Measurements from ENCODE around the gene FBLN5.
A peak's percentile ranks its signal among the peaks of the same experiment; 100 is the strongest.
"Not testable (repeated sequence)": the region's sequence is repeated elsewhere in the genome, so short reads cannot be mapped to it uniquely, and the experiment has no call there.

The FBLN5 gene

GRCh38 chr14:91882369-91882768, 65.1 kb downstream of the FBLN5 start:
- DNase-seq = no peak

DNA sequence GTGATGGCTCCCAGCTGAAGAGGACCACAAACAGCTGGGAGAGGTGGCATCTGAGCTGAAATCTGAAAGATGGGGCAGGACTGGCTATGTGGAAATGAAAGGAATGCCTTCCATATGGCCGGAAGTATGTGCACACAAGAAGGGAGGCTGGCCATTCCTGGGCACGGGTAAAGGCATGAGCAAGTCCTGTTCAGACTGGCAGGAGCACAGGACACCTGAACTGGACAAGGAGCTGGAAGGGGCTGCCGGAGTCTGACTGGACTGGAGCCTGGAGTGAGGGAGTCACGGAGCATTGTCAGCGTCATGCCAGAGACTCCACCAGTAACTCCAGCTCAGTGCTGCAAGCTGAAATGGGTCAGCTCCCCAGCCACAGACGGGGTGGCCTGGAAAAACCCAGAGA, 68.3 kb downstream of the FBLN5 start:
- DNase-seq = no peak

GRCh38 chr14:91878274-91878673, 69.2 kb downstream of the FBLN5 start:
- DNase-seq = no peak

GRCh38 chr14:91877376-91877915, 70.0 kb downstream of the FBLN5 start:
- no peak for DNase-seq

DNA sequence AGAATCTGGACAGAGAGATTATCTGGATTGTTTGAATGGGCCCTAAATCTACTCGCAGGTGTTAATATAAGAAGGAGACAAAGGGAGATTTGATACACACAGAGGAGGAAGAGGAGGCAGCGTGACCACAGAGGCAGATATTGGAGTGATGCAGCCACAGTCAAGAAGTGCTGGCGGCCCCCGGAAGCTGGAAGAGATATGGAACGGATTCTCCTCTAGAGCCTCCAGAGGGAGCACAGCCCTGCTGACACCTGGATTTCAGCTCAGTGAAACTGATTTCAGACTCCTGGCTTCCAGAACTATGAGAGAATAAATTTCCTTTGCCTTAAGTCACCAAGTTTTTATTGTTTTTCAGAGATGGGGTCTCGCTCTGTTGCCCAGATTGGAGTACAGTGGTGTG, 71.0 kb downstream of the FBLN5 start:
- DNase-seq = no peak

DNA sequence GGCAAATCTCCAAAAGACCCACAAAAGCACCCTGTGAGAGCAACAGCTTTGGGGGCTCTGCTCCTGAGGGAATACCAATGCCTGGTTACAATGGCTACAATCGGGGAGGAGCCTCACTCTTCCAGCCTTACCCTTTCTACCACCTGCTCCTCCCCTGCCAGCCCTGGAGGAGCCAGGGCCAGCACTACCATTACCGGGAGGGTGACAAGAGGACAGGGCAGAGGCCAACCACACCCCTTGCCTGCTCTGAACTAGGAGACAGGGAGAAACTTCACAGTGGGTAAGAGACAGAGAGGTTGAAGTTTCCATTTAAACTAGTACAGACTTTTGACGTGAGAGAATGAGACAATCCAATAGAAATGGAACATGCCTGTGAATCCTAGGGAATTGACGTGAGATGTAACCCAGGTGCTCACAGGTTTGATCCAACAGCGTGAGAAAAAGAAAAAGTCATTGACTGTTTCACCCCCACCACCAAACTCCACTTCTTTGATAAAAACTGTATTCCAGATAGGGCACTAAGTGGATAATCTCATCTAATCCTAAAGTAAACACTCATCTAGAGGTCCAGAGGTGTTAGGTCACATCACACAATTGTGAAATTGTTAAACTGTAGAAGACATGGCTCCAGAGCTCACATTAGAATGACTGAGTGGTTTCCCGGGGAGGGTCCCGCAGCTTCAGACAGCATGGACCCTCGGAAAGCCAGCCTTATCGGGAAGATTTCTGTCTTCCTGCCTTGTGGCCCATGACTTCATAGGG, 71.8 kb downstream of the FBLN5 start:
- no peak for DNase-seq

GRCh38 chr14:91873471-91874415, 73.8 kb downstream of the FBLN5 start:
- peak; percentile 55 to 89 (median 79) for DNase-seq

GRCh38 chr14:91872517-91873470, 74.7 kb downstream of the FBLN5 start:
- peak; percentile 52 to 79 (median 65) for DNase-seq

- peak in 2 of 6 experiments; percentile 12 to 44 for DNase-seq
Measured at GRCh38 chr14:91872011-91872501, 75.4 kb downstream of the FBLN5 start.

DNA sequence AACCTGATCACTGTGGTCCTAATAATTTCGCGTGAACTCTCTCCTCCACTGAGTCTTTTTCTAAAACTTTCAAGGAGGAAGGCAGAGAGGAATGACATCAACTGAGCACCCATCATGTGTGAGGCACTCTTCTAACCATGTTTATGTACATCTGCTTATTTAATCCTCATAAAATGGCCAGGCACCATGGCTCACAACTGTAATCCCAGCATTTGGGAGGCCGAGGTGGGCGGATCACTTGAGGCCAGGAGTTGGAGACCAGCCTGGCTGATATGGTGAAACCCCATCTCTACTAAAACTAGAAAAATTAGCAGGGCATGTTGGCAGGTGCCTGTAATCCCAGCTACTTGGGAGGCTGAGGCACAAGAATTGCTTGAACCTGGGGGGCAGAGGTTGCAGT, 76.1 kb downstream of the FBLN5 start:
- not testable (repeated sequence) for DNase-seq

GRCh38 chr14:91870890-91871289, 76.6 kb downstream of the FBLN5 start:
- DNase-seq = no peak

DNA sequence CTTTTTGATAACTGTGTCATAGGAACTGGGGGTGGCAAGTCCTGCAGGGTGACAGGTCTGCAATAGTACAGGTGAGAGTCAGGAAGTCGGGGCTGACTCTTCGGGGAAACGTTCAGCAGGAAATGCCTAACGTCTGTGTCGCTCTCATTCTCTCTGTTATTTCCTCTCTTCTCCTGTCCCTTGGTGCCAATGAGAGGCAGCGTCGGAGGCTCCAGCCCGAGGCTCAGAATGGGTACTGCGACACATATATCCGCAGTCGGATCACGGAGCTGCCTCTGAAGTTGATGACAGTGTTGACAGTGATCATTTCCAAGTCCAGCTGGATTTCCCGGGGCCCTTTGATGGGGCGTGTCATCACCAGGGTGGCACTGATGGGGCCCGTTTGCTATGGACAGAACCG, 77.5 kb downstream of the FBLN5 start:
- peak; percentile 51 to 88 (median 75) for DNase-seq

DNA sequence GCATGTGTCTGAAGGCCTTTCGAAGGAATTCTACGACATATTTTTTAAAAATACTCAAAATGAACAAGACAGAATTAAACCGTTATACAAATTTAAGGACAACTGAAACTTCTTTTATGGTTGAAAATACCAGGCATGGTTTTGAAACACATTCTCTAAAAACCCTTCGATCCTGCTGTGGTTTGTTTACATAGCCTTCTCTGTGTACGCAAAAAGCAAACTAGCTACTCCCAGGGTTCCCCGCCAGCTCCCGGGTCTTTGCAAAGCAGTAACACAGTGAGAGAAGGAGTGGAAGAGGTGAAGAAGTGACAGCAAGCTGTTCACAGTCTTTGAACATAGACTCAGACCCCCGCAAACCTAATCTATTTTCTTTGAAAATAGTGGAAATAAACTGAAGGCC, 77.9 kb downstream of the FBLN5 start:
- DNase-seq = peak in 1 of 6 experiments; percentile 31

DNA sequence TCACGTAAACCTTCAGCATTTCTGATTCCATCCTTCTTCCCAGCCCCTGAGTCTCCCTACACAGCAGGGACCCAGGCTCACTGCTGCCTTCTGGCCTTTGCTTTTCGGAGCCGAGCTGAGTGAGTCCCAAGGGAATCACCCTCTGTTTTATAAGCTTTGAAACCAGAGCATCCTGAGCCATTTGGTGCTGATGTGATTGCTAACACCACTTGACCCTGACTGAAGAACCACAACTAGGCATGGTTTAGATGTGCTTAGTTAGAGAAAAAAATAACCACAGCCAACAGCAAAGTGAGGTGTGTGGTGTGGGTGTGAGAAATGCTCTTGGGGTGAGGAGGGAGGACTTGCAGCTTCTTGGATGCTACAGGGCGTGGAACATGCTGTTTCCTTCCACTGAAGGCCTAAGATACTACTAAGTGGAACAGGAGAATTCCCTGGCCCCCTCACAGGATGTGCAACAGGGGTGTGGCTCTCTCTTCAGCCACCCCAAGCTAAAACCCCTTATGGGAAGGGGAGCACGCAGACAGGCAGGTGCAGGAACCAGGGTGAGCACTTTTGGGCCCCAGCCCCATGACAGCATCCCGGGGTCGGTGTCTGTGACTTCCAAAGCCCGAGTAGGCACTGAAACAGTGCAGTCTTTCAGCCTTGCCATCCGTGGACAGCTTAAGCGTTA, 80.0 kb downstream of the FBLN5 start, which contains the start of gene TC2N:
Gene TC2N, minus strand, starts transcription at position 221 of the 673 bp plus-strand sequence. CDS start 53,767 bp downstream, outside the sequence.
- peak; percentile 14 to 63 (median 40) for DNase-seq

- peak in 2 of 6 experiments; percentile 47 to 51 for DNase-seq
Measured at GRCh38 chr14:91866511-91867295, 80.8 kb downstream of the FBLN5 start.

DNA sequence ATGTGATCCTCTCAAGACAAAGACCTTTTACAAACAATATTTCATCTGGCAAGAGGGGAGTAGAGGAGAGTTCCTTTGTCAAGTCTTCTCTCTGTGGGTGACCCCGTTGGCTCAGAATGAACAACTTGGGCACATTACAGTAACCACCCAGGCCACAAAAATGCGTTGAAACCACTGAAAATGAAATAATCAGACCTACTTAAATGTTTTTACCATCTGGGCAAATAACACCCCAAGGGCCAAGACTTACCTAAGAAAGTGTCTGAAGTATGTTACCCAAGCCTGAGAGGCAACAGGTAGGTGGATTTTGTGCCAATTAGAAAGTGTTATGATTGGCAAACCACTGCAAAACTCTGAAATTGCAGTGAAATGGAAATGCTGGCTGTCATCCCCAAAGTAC, 81.4 kb downstream of the FBLN5 start:
- DNase-seq = peak in 3 of 6 experiments; percentile 30 to 60 (median 43)

GRCh38 chr14:91862417-91862816, 85.1 kb downstream of the FBLN5 start:
- peak in 1 of 6 experiments; percentile 6 for DNase-seq

DNA sequence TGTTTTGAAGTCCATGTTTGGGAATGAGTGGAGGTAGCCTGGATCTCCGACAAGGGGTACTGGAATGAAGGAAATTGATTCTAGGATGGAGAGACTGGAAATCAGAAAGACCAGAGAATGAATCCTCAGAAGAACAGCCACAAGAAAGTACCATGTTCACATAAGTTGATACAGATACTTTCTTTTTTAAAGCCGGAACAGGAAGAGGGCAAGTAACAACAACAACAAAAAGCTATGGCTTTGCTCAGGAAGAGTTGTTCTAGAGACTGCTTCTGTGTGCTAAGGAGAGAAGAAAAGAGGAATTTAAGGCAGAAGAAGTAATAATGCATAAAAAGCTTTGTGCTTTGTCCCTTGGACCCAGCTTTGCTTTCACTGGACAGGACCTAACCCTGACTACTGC, 86.4 kb downstream of the FBLN5 start:
- peak in 3 of 6 experiments; percentile 19 to 29 (median 28) for DNase-seq

DNA sequence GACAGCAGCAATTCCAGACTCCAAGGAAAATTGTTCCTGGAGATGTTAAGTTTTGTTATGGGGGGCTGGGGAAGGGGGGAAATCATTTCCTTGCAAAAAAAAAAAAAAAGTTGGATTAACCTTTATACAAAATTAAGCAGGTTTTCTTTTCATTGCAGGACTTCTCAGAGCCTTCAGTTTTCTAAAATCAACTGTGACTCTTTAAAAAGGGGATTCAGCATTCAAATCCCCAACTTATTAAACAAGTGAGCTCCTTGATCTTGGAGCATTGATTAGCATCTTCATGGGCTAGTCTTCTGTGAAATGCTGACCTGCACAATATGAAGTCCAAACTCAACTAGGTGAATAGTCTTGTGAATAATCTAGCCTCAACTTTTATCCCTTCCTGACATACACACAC, 87.3 kb downstream of the FBLN5 start:
- no peak for DNase-seq

GRCh38 chr14:91858536-91859275, 88.8 kb downstream of the FBLN5 start:
- no peak for DNase-seq
